CD4-positive, alpha-beta T cell (primary cell): ENCODE measurements around the gene DUSP10. TPM values are rescaled to one million over a fixed set of nuclear protein-coding genes. Genes with fewer than 3 reads are reported as not detected.

ENCODE experiments used
- ATAC-seq: fragments of 200-7000 bp; cut with Tn5 transposase; one replicate; pipeline ENCODE4 v1.10.0; 2022; ENCODE audit warnings: mild to moderate bottlenecking; ENCODE audit not compliant: poor library complexity
- CTCF ChIA-PET: fragments of 350-600 bp; sonication (Branson Sonifier 250); formaldehyde crosslinking; loops from one replicate; lab custom pipeline; 2021; ENCODE audit warnings: antibody characterized with exemption, inconsistent platforms; lab: Charles Lee
- POLR2A ChIA-PET: fragments of 350-600 bp; sonication (Branson Sonifier 250); formaldehyde crosslinking; loops from one replicate; lab custom pipeline; 2021; ENCODE audit warnings: antibody characterized with exemption, inconsistent platforms; lab: Charles Lee
- DNase-seq, 14 experiments: peaks; one replicate each; pipeline ENCODE4 v3.0.0-alpha.2; 2013 to 2020; ENCODE audit warnings: mixed read lengths in 2 of 14
- H3K27ac ChIP-seq, 2 donors: one replicate each; pipeline versions ENCODE4 v1.5.1 to v1.7.0; 2013; ENCODE audit warnings: low read length in 2 of 2, low read depth in 1 of 2, mild to moderate bottlenecking in 1 of 2
- H3K27me3 ChIP-seq, 2 experiments: 1 replicate in 1 of 2; 2 replicates in 1 of 2; pipeline versions ENCODE4 v1.6.1 to v1.7.0; 2013; ENCODE audit warnings: low read length in 2 of 2, control low read depth in 1 of 2, mild to moderate bottlenecking in 1 of 2, moderate library complexity in 1 of 2; ENCODE audit not compliant: insufficient read depth in 2 of 2, control insufficient read depth in 1 of 2
- H3K36me3 ChIP-seq: one replicate; pipeline ENCODE4 v1.6.1; 2013; ENCODE audit warnings: low read length, control low read depth; ENCODE audit not compliant: insufficient read depth
- H3K4me1 ChIP-seq: one replicate; pipeline ENCODE4 v1.6.1; 2013; ENCODE audit warnings: low read length, control low read depth; ENCODE audit not compliant: insufficient read depth
- H3K4me3 ChIP-seq: one replicate; pipeline ENCODE4 v1.5.1; 2013; ENCODE audit warnings: mild to moderate bottlenecking, low read length, moderate library complexity
- H3K9me3 ChIP-seq, 2 experiments: 1 replicate in 1 of 2; 2 replicates in 1 of 2; pipeline versions ENCODE4 v1.6.1 to v1.7.0; 2013; ENCODE audit warnings: low read length in 2 of 2, mild to moderate bottlenecking in 2 of 2, control low read depth in 1 of 2, moderate library complexity in 1 of 2; ENCODE audit not compliant: control insufficient read depth in 1 of 2, insufficient read depth in 1 of 2
- H3K27ac Mint-ChIP-seq: one replicate; pipeline ENCODE4 v1.8.0; 2020; ENCODE audit warnings: mixed read lengths
- H3K27me3 Mint-ChIP-seq: one replicate; pipeline ENCODE4 v1.8.0; 2021; ENCODE audit warnings: mixed read lengths
- H3K36me3 Mint-ChIP-seq: one replicate; pipeline ENCODE4 v1.8.0; 2021; ENCODE audit warnings: low read depth, mixed read lengths
- H3K4me1 Mint-ChIP-seq: one replicate; pipeline ENCODE4 v1.8.0; 2021; ENCODE audit warnings: low read depth, mixed read lengths
- H3K4me3 Mint-ChIP-seq: one replicate; pipeline ENCODE4 v1.8.0; 2020; ENCODE audit warnings: mild to moderate bottlenecking, mixed read lengths
- H3K9me3 Mint-ChIP-seq: one replicate; pipeline ENCODE4 v1.8.0; 2020; ENCODE audit warnings: mixed read lengths
- intact Hi-C, 2 experiments: fragments of 100-400 bp; cut with DNase I in 1 of 2; cut with micrococcal nuclease in 1 of 2; formaldehyde crosslinking; loops; one replicate each; pipeline versions ENCODE4 v1.15.1 to v1.9.0; 2023 to 2025; cut with DNase I, micrococcal nuclease
- total RNA-seq, 174 experiments: library from RNA in 2 of 174; stranded (reverse) in 2 of 174; gene quantifications; one replicate each; pipeline ENCODE4 v1.2.3 and lab custom pipeline; 2021 to 2026
- TF ChIP-seq, protein P1 (sequence below): fragments of 200-600 bp; IDR thresholded peaks from one replicate; pipeline ENCODE4 v1.8.0; 2022; ENCODE audit warnings: antibody characterized with exemption, mild to moderate bottlenecking

The DUSP10 gene
- total RNA-seq, 2 experiments from 2014 or later, result 66.9 to 70.9 TPM

GRCh38 chr1:221739018-221739676 lies 2.7 kb downstream of the DUSP10 start:
- Mint-ChIP-seq H3K27me3 (no peaks in the 10 kb centered on the region), H3K4me1 (peaks cover 45% of the 10 kb centered on the region), H3K9me3 (no peaks in the 10 kb centered on the region), H3K27ac (no peak overlapping the region), H3K36me3 (peaks cover 17% of the 10 kb centered on the region), H3K4me3 (peak overlapping the region; percentile 68)
- DNase-seq, result peak in 1 of 14 experiments; percentile 20
- Histone ChIP-seq H3K4me1 (peaks cover 51% of the 10 kb centered on the region), H3K9me3 (no peaks in the 10 kb centered on the region), H3K36me3 (peaks cover 3% of the 10 kb centered on the region), H3K27ac (no peak overlapping the region), H3K27me3 (no peaks in the 10 kb centered on the region), H3K4me3 (no peak overlapping the region)
- ATAC-seq, result no peak
- POLR2A ChIA-PET, result interaction anchor here (0.9 to 7.2 kb wide), 3 partner anchors 10 to 28 kb away, joined by 3 to 172 read pairs (median 103); no protein-coding TSS in a partner anchor
- intact Hi-C loops, result no loop called here
- TF ChIP-seq, protein P1, sequence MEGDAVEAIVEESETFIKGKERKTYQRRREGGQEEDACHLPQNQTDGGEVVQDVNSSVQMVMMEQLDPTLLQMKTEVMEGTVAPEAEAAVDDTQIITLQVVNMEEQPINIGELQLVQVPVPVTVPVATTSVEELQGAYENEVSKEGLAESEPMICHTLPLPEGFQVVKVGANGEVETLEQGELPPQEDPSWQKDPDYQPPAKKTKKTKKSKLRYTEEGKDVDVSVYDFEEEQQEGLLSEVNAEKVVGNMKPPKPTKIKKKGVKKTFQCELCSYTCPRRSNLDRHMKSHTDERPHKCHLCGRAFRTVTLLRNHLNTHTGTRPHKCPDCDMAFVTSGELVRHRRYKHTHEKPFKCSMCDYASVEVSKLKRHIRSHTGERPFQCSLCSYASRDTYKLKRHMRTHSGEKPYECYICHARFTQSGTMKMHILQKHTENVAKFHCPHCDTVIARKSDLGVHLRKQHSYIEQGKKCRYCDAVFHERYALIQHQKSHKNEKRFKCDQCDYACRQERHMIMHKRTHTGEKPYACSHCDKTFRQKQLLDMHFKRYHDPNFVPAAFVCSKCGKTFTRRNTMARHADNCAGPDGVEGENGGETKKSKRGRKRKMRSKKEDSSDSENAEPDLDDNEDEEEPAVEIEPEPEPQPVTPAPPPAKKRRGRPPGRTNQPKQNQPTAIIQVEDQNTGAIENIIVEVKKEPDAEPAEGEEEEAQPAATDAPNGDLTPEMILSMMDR, result no peak
- CTCF ChIA-PET, result interaction anchor here (1.5 kb wide), 1 partner anchor 17 kb away, joined by 3 read pairs; no protein-coding TSS in a partner anchor

- ChIA-PET POLR2A (no interaction called here), CTCF (no interaction called here)
- peaks cover 3% of the 10 kb centered on the region for H3K36me3 ChIP-seq
- TF ChIP-seq, protein P1, result no peak
- peaks cover 44% of the 10 kb centered on the region for H3K4me1 ChIP-seq
- no peak overlapping the region for H3K4me3 ChIP-seq
- no peaks in the 10 kb centered on the region for H3K9me3 Mint-ChIP-seq
- no peak overlapping the region for H3K27ac ChIP-seq
- no peaks in the 10 kb centered on the region for H3K27me3 ChIP-seq
- H3K27me3 Mint-ChIP-seq, result no peaks in the 10 kb centered on the region
- peaks cover 17% of the 10 kb centered on the region for H3K36me3 Mint-ChIP-seq
- H3K4me1 Mint-ChIP-seq, result peaks cover 62% of the 10 kb centered on the region
- H3K9me3 ChIP-seq, result no peaks in the 10 kb centered on the region
- no peak overlapping the region for H3K27ac Mint-ChIP-seq
- DNase-seq (no peak), ATAC-seq (no peak)
- no peak overlapping the region for H3K4me3 Mint-ChIP-seq
- intact Hi-C loops, result no loop called here
Measured at GRCh38 chr1:221736714-221737113, 5.2 kb downstream of the DUSP10 start.

- Mint-ChIP-seq H3K36me3 (peaks cover 17% of the 10 kb centered on the region), H3K4me3 (peak overlapping the region; percentile 36), H3K27me3 (no peaks in the 10 kb centered on the region), H3K27ac (no peak overlapping the region), H3K4me1 (peaks cover 62% of the 10 kb centered on the region), H3K9me3 (no peaks in the 10 kb centered on the region)
- ChIA-PET POLR2A (no interaction called here), CTCF (no interaction called here)
- no peak for DNase-seq
- H3K4me3 ChIP-seq, result no peak overlapping the region
- no peaks in the 10 kb centered on the region for H3K9me3 ChIP-seq
- TF ChIP-seq, protein P1, result no peak
- intact Hi-C loops, result no loop called here
- no peak for ATAC-seq
- no peaks in the 10 kb centered on the region for H3K27me3 ChIP-seq
- peaks cover 41% of the 10 kb centered on the region for H3K4me1 ChIP-seq
- no peak overlapping the region for H3K27ac ChIP-seq
- peaks cover 3% of the 10 kb centered on the region for H3K36me3 ChIP-seq
Measured at GRCh38 chr1:221735999-221736398, 5.9 kb downstream of the DUSP10 start.
